Measurements from ENCODE around the gene PRTG.
"Not testable (repeated sequence)": the region's sequence is repeated elsewhere in the genome, so short reads cannot be mapped to it uniquely, and the experiment has no call there.

PRTG gene

GRCh38 chr15:55742927-55743728, at the start of gene PRTG:
Gene PRTG (minus strand): TSS chr15:55743152. CDS start chr15:55742931, 221 bp downstream.
- peak within 1 kb of the TSS; percentile 56 for H3K4me3 ChIP-seq (ENCODE audit: low read length)
- TF ChIP-seq CTCF (conservative IDR thresholded peaks at IDR 0.05; ENCODE audit: low read length), result no peak
- peak; percentile 42 for DNase-seq (ENCODE audit: low read depth)

GRCh38 chr15:55791551-55792400, 48.8 kb upstream of the PRTG start:
- no peak for TF ChIP-seq CTCF (conservative IDR thresholded peaks at IDR 0.05; ENCODE audit: low read length)
- peak; percentile 92 for DNase-seq (ENCODE audit: low read depth)

GRCh38 chr15:55789066-55789660, 46.2 kb upstream of the PRTG start:
- H3K4me3 ChIP-seq (ENCODE audit: low read length), result no peak overlapping the region
- no peak for DNase-seq (ENCODE audit: low read depth)
- TF ChIP-seq CTCF (conservative IDR thresholded peaks at IDR 0.05; ENCODE audit: low read length), result peak; percentile 55

More at GRCh38 chr15:55791551-55792400, 48.8 kb upstream of the PRTG start:
- no peak overlapping the region for H3K4me3 ChIP-seq (ENCODE audit: low read length)

GRCh38 chr15:55786341-55786740, 43.4 kb upstream of the PRTG start:
- DNase-seq (ENCODE audit: low read depth), result no peak
- TF ChIP-seq CTCF (conservative IDR thresholded peaks at IDR 0.05; ENCODE audit: low read length), result no peak
- no peak overlapping the region for H3K4me3 ChIP-seq (ENCODE audit: low read length)

GRCh38 chr15:55785593-55785992, 42.6 kb upstream of the PRTG start:
- not testable (repeated sequence) for H3K4me3 ChIP-seq (ENCODE audit: low read length); DNase-seq (ENCODE audit: low read depth)

- no peak for DNase-seq (ENCODE audit: low read depth)
- TF ChIP-seq CTCF (conservative IDR thresholded peaks at IDR 0.05; ENCODE audit: low read length), result no peak
- no peak overlapping the region for H3K4me3 ChIP-seq (ENCODE audit: low read length)
These were observed 41.3 kb upstream of the PRTG start for GRCh38 chr15:55784286-55784685.

- H3K4me3 ChIP-seq (ENCODE audit: low read length), result no peak overlapping the region
- peak; percentile 29 for DNase-seq (ENCODE audit: low read depth)
- no peak for TF ChIP-seq CTCF (conservative IDR thresholded peaks at IDR 0.05; ENCODE audit: low read length)
These were observed 39.9 kb upstream of the PRTG start for GRCh38 chr15:55782901-55783300.

All from AG10803 (cell line).